NCI-H1105 (cell line): ENCODE results near the gene KRTAP21-3.
"Not testable (repeated sequence)": the region's sequence is repeated elsewhere in the genome, so short reads cannot be mapped to it uniquely, and the experiment has no call there.

Experiments used
- DNase-seq: peaks from one replicate; lab custom pipeline; 2025; lab: John Stamatoyannopoulos, UW

KRTAP21-3 gene, protein sequence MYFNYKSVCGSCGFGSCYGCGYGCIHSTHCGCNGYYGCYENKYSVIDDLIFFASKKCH

GRCh38 chr21:30718239-30718909 lies at the start of gene KRTAP21-3:
Gene KRTAP21-3 (minus strand): TSS chr21:30718777. CDS start chr21:30718759, 18 bp downstream.
- DNase-seq: no peak

DNA sequence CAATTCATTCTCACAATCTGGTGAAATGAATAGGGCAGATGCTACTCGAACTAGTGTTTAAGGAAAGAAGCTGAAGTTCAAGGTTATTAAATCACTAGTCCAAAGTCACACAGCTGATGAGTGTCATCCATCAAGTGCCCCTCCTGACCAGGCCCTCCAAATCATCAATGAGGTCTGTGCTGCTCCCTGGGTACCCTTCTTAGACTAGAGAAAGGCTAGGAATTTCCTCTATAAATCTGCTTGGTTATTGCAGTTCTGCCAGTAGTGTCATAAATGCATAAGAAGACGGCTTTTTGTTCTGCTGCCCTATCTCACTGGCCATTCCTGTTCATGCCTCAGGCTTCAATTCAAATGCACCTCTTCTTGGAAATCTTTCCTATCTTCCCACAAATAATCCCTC lies 42.2 kb upstream of the KRTAP21-3 start:
- no peak for DNase-seq

- no peak for DNase-seq
Observed at GRCh38 chr21:30758306-30758705, 39.7 kb upstream of the KRTAP21-3 start.

DNA sequence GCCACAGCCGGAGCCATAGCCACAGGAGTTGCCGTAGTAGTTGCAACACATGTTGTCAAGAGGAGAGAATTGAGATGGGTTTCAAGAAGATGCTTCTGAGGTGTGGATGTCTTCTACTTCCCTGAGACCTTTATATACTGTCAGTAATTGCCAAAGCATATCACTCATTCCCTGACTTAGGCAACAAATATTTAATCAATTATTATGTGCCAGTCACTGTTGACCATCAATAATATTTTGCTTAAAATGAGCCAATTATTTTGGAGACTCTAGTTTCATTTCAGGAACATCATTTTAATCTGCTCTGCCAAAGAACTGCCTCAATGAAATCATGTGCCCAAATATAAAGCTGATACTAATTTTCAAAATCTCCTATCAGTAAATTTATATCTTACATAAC lies 36.8 kb upstream of the KRTAP21-3 start, which contains the start of gene KRTAP21-1:
TSS of gene KRTAP21-1 (minus strand) at position 101 of the 400 bp plus-strand sequence. CDS start at position 51, 50 bp downstream.
- not testable (repeated sequence) for DNase-seq

- DNase-seq: no peak
Observed at GRCh38 chr21:30747159-30747558, 28.6 kb upstream of the KRTAP21-3 start, which contains the start of gene KRTAP21-2. Gene KRTAP21-2 (minus strand): TSS chr21:30747259. CDS start chr21:30747202, 57 bp downstream.

GRCh38 chr21:30740462-30740861 lies 21.9 kb upstream of the KRTAP21-3 start:
- DNase-seq: no peak

DNA sequence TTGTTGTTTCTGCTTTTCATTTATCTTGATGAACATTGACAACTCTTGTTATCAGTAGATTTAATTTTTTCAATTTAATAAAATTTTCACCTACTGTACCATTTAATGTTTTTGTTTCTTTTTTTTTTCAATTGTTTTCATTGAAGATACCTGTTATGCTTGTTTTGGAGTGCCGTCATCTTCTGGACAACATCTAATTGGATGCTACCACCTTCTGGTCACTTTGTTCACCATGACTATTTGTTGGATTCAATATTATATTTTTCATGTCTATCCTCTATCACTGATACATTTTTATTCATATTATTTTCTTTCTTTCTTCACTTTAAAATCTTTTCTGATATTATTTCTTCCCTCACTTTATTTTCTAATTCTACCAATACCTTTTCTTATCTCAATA lies 14.4 kb upstream of the KRTAP21-3 start:
- DNase-seq: no peak

GRCh38 chr21:30726726-30727125 lies 8.1 kb upstream of the KRTAP21-3 start:
- no peak for DNase-seq

DNA sequence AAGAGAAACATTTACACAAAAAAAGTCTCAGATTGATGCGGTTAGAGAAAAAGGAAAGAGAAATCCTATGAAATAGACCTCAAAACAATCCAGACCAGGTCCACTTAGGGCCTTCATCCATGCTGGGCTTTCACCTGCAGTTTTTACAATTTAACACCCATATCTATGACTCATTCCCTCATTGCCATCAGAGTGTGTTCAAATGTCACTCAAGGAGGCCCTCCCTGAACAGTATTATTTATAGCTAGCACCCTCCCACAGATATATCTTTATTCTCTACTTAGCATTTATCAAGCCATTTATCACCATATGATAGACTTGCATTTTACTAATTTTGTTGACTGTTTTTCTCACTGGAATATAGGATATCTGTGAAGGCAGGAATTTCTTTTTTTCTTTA lies 824 bp upstream of the KRTAP21-3 start:
- no peak for DNase-seq

DNA sequence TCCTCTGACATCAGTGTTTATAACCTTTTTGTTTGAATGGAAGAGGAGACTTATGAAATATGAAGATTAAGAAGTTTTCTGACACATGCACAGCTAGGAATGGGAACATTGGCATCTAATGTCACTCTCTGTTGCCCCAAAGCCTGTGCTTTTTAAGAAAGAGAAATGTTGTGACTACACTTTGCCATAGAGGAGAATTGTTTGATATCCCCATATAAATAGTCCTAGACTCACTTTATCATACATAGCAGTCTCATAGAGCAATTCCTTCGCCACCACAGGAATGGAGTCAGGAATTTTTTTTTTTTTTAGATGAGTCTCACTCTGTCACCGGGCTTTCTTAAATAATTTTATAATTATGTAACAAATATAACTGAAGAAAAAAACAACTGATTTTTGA lies 1.5 kb downstream of the KRTAP21-3 start:
- no peak for DNase-seq

GRCh38 chr21:30714946-30715345 lies 3.6 kb downstream of the KRTAP21-3 start:
- DNase-seq: no peak

DNA sequence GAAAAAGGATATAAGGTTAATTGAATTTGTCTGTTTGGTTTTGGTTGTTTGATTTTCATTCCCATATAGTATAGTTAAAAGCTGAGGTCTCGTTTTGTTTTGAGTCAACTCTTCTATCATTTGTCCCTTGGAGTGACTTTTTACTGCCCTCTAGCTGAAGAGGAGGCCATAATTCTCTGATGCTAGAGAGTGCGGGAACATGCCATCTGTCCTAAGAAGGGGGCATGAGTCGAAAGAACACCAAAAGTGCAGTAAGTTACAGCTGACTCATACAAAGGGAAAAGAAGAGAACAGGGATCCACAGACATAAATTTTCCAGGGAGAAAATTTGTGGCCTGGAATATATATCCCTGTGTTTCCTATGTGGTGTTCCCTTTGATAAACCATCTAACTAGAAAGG lies 4.1 kb downstream of the KRTAP21-3 start:
- DNase-seq: no peak

- DNase-seq: no peak
Observed at GRCh38 chr21:30713766-30714165, 4.8 kb downstream of the KRTAP21-3 start.

DNA sequence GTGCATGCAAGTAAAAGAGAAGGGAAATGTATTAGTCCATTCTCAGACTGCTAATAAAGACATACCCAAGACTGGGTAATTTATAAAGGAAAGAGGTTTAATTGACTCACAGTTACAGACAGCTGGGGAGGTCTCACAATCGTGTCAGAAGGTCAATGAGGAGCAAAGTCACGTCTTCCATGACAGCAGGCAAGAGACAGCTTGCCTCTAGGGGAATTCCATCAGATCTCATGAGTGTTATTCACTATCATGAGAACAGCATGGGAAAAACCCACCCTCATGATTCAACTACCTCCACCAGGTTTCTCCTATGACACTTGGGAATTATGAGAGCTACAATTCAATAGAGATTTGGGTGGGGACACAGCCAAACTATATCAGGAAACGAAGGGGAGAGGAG lies 8.1 kb downstream of the KRTAP21-3 start:
- no peak for DNase-seq

DNA sequence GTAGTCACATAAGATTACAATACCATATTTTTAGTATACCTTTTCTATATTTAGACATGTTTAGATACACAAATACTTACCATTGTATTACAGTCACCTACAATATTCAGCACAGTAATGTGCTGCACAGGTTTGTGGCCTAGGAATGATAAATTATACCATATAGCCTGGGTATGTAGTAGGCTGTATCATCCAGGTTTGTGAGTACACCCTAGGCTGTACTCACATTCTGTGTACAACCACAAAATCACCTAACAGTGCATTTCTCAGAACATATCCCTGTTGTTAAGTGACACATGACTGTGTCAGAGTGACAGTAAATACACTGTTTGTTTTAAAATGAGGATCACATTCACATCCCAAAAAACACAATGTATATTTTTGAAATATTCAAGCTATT lies 11.2 kb downstream of the KRTAP21-3 start:
- DNase-seq: no peak

GRCh38 chr21:30695956-30696355 lies 22.6 kb downstream of the KRTAP21-3 start:
- no peak for DNase-seq

DNA sequence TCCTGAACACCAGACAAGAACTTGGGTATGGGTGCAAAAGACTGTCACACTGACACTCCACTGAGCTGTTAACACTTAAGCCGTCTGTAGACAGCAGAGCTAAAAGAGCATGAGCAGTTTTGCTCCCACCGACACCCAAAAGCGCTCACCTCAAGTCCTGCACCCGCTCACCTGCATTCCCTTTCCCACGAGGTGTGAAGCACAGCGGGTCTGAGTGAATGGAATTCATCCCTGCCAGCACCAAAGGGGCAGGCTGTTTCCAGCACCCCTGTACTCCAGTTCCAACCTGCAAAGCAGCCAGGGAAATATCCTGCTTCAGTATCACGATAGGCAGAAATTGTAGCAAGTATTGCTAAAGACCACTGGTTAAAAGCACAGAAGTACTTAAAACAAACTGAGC lies 28.8 kb downstream of the KRTAP21-3 start:
- DNase-seq: no peak

DNA sequence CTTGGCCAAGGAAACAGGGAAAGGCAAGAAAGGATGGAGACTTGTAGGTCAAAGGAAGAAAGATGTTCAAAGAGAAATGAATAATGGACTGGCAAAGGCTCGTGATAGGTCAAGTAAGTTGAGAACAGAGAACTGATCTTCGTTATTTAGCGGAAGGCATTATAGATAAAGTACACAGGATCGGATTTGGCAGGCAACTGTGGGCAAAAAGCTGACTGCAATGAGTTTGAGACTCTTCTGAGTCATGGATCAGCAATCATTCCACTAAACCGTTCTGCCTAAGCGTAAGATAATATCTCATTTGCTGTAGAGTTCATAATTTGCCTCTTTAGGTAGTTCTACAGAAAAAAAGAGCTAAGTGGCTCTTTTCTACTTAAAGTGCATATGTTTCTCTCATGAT lies 34.1 kb downstream of the KRTAP21-3 start:
- no peak for DNase-seq

- no peak for DNase-seq
Observed at GRCh38 chr21:30680586-30680985, 38.0 kb downstream of the KRTAP21-3 start.

GRCh38 chr21:30676737-30677136 lies 41.8 kb downstream of the KRTAP21-3 start:
- DNase-seq: no peak

- no peak for DNase-seq
Observed at GRCh38 chr21:30674312-30674711, 44.3 kb downstream of the KRTAP21-3 start.

GRCh38 chr21:30672985-30673650 lies 45.5 kb downstream of the KRTAP21-3 start:
- no peak for DNase-seq

- DNase-seq: no peak
Observed at GRCh38 chr21:30668776-30669175, 49.8 kb downstream of the KRTAP21-3 start.
